ENCODE measurements around the gene CBLB.

CBLB gene

DNA sequence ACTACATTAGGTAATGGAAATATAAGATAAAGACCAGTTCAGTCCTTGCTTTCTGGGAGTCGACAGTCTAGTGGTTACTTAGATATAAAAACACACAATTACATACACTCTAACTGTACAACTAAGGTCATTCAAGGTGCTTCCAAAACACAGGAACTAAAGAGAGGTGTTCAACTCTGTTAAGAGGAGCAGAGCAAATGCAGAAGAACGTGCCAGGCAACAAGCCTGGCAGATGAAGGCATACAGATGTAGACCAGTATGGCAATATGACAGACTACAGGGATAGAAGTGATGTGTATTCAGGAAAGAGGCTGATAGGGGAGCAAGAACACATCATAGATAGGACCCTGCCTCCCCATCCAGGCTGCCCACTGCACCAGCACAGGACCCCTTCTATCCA, 78.3 kb downstream of the CBLB start:
- no peak overlapping the region for H3K4me3 ChIP-seq (ENCODE audit: low read length)
- no peaks in the 10 kb centered on the region for H3K27me3 ChIP-seq (ENCODE audit: control insufficient read depth, insufficient read depth, low read length)
- WGBS (ENCODE audit: insufficient coverage, insufficient read length) = no CpG with 5 or more reads among the region's 2 CpGs
- no peaks in the 10 kb centered on the region; the same call in 1 of the 2 replicates for H3K4me1 ChIP-seq (ENCODE audit: control insufficient read depth, insufficient read depth, low read length)
- H3K27ac ChIP-seq (ENCODE audit: low read length) = no peak overlapping the region
- no peaks in the 10 kb centered on the region for H3K36me3 ChIP-seq (ENCODE audit: control insufficient read depth, insufficient read depth, low read length)
- H3K9me3 ChIP-seq (ENCODE audit: control insufficient read depth, insufficient read depth, low read length) = no peaks in the 10 kb centered on the region
- DNase-seq (ENCODE audit: low read depth, low spot score) = no peak

- H3K4me3 ChIP-seq (ENCODE audit: low read length) = no peak overlapping the region
- no peaks in the 10 kb centered on the region for H3K36me3 ChIP-seq (ENCODE audit: control insufficient read depth, insufficient read depth, low read length)
- H3K27me3 ChIP-seq (ENCODE audit: control insufficient read depth, insufficient read depth, low read length) = no peaks in the 10 kb centered on the region
- DNase-seq (ENCODE audit: low read depth, low spot score) = no peak
- no peaks in the 10 kb centered on the region for H3K9me3 ChIP-seq (ENCODE audit: control insufficient read depth, insufficient read depth, low read length)
- WGBS (ENCODE audit: insufficient coverage, insufficient read length) = no CpG with 5 or more reads among the region's 3 CpGs
- no peaks in the 10 kb centered on the region; the same call in 1 of the 2 replicates for H3K4me1 ChIP-seq (ENCODE audit: control insufficient read depth, insufficient read depth, low read length)
- H3K27ac ChIP-seq (ENCODE audit: low read length) = no peak overlapping the region
These were observed 80.2 kb downstream of the CBLB start for GRCh38 chr3:105788593-105788992.

DNA sequence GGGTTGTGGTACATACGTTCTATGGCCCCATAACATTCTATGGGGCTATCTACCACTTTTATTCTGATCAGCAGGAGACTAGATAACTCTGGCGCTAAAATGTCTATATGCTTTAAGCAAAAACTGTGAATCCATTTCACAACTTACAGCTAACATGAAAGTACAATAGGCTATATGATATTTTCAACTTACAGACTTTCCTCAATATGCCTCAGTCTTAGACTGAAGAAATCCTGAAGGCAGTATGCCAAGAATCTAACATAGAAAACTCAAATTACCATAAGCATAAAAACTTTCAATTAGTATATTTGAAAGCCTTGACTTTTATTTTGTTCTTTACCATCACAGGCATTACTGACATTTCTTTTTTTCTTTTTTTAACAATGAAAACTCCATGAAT, 81.4 kb downstream of the CBLB start:
- Histone ChIP-seq H3K4me3 (ENCODE audit: low read length) (no peak overlapping the region), H3K4me1 (ENCODE audit: control insufficient read depth, insufficient read depth, low read length) (no peaks in the 10 kb centered on the region; the same call in 1 of the 2 replicates), H3K36me3 (ENCODE audit: control insufficient read depth, insufficient read depth, low read length) (no peaks in the 10 kb centered on the region), H3K27me3 (ENCODE audit: control insufficient read depth, insufficient read depth, low read length) (no peaks in the 10 kb centered on the region), H3K27ac (ENCODE audit: low read length) (no peak overlapping the region), H3K9me3 (ENCODE audit: control insufficient read depth, insufficient read depth, low read length) (no peaks in the 10 kb centered on the region)
- DNase-seq (ENCODE audit: low read depth, low spot score) = no peak
- no CpG with 5 or more reads among the region's 2 CpGs for whole genome bisulfite sequencing (ENCODE audit: insufficient coverage, insufficient read length)

GRCh38 chr3:105786990-105787389, 81.8 kb downstream of the CBLB start:
- WGBS (ENCODE audit: insufficient coverage, insufficient read length) = no CpG with 5 or more reads among the region's 1 CpG
- Histone ChIP-seq H3K9me3 (ENCODE audit: control insufficient read depth, insufficient read depth, low read length) (no peaks in the 10 kb centered on the region), H3K4me1 (ENCODE audit: control insufficient read depth, insufficient read depth, low read length) (no peaks in the 10 kb centered on the region; the same call in 1 of the 2 replicates), H3K4me3 (ENCODE audit: low read length) (no peak overlapping the region), H3K27me3 (ENCODE audit: control insufficient read depth, insufficient read depth, low read length) (no peaks in the 10 kb centered on the region), H3K27ac (ENCODE audit: low read length) (no peak overlapping the region), H3K36me3 (ENCODE audit: control insufficient read depth, insufficient read depth, low read length) (no peaks in the 10 kb centered on the region)
- no peak for DNase-seq (ENCODE audit: low read depth, low spot score)

- Histone ChIP-seq H3K27me3 (ENCODE audit: control insufficient read depth, insufficient read depth, low read length) (no peaks in the 10 kb centered on the region), H3K4me3 (ENCODE audit: low read length) (no peak overlapping the region), H3K4me1 (ENCODE audit: control insufficient read depth, insufficient read depth, low read length) (no peaks in the 10 kb centered on the region; the same call in 1 of the 2 replicates), H3K27ac (ENCODE audit: low read length) (no peak overlapping the region), H3K9me3 (ENCODE audit: control insufficient read depth, insufficient read depth, low read length) (no peaks in the 10 kb centered on the region), H3K36me3 (ENCODE audit: control insufficient read depth, insufficient read depth, low read length) (no peaks in the 10 kb centered on the region)
- no peak for DNase-seq (ENCODE audit: low read depth, low spot score)
- no CpG with 5 or more reads among the region's 4 CpGs for WGBS (ENCODE audit: insufficient coverage, insufficient read length)
These were observed 82.6 kb downstream of the CBLB start for GRCh38 chr3:105786241-105786640.

GRCh38 chr3:105785803-105786202, 83.0 kb downstream of the CBLB start:
- Histone ChIP-seq H3K27ac (ENCODE audit: low read length) (no peak overlapping the region), H3K4me3 (ENCODE audit: low read length) (no peak overlapping the region), H3K9me3 (ENCODE audit: control insufficient read depth, insufficient read depth, low read length) (no peaks in the 10 kb centered on the region), H3K27me3 (ENCODE audit: control insufficient read depth, insufficient read depth, low read length) (no peaks in the 10 kb centered on the region), H3K4me1 (ENCODE audit: control insufficient read depth, insufficient read depth, low read length) (no peaks in the 10 kb centered on the region; the same call in 1 of the 2 replicates), H3K36me3 (ENCODE audit: control insufficient read depth, insufficient read depth, low read length) (no peaks in the 10 kb centered on the region)
- no peak for DNase-seq (ENCODE audit: low read depth, low spot score)
- WGBS (ENCODE audit: insufficient coverage, insufficient read length) = no CpG with 5 or more reads among the region's 3 CpGs

- Histone ChIP-seq H3K4me1 (ENCODE audit: control insufficient read depth, insufficient read depth, low read length) (no peaks in the 10 kb centered on the region; the same call in 1 of the 2 replicates), H3K9me3 (ENCODE audit: control insufficient read depth, insufficient read depth, low read length) (no peaks in the 10 kb centered on the region), H3K4me3 (ENCODE audit: low read length) (no peak overlapping the region), H3K27ac (ENCODE audit: low read length) (no peak overlapping the region), H3K27me3 (ENCODE audit: control insufficient read depth, insufficient read depth, low read length) (no peaks in the 10 kb centered on the region), H3K36me3 (ENCODE audit: control insufficient read depth, insufficient read depth, low read length) (no peaks in the 10 kb centered on the region)
- DNase-seq (ENCODE audit: low read depth, low spot score) = no peak
These were observed 85.2 kb downstream of the CBLB start for GRCh38 chr3:105783631-105784030.

GRCh38 chr3:105781871-105782270, 86.9 kb downstream of the CBLB start:
- Histone ChIP-seq H3K27ac (ENCODE audit: low read length) (no peak overlapping the region), H3K4me3 (ENCODE audit: low read length) (no peak overlapping the region), H3K27me3 (ENCODE audit: control insufficient read depth, insufficient read depth, low read length) (no peaks in the 10 kb centered on the region), H3K9me3 (ENCODE audit: control insufficient read depth, insufficient read depth, low read length) (no peaks in the 10 kb centered on the region), H3K36me3 (ENCODE audit: control insufficient read depth, insufficient read depth, low read length) (no peaks in the 10 kb centered on the region), H3K4me1 (ENCODE audit: control insufficient read depth, insufficient read depth, low read length) (no peaks in the 10 kb centered on the region)
- DNase-seq (ENCODE audit: low read depth, low spot score) = no peak

DNA sequence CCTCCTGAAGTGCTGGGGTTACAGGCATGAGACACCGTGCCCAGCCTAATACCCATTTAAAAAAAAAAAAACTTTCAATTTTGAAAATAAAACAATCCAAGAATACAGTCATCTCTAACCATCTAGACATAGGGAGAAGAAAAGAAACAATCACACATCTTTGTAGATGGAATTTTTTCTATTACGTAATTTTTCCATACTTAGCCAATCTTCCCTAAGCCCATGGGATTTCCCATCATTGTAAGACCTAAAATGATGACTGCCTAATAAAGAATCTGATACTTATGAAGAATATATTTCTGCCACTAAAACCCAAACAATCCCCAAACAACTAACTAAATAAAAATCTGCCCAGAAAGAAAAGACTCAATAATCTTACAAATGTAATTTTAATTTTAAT, 88.7 kb downstream of the CBLB start:
- Histone ChIP-seq H3K9me3 (ENCODE audit: control insufficient read depth, insufficient read depth, low read length) (no peaks in the 10 kb centered on the region), H3K4me1 (ENCODE audit: control insufficient read depth, insufficient read depth, low read length) (no peaks in the 10 kb centered on the region), H3K4me3 (ENCODE audit: low read length) (no peak overlapping the region), H3K27ac (ENCODE audit: low read length) (no peak overlapping the region), H3K27me3 (ENCODE audit: control insufficient read depth, insufficient read depth, low read length) (no peaks in the 10 kb centered on the region), H3K36me3 (ENCODE audit: control insufficient read depth, insufficient read depth, low read length) (no peaks in the 10 kb centered on the region)
- WGBS (ENCODE audit: insufficient coverage, insufficient read length) = no CpG with 5 or more reads among the region's 2 CpGs
- no peak for DNase-seq (ENCODE audit: low read depth, low spot score)

GRCh38 chr3:105775368-105775767, 93.4 kb downstream of the CBLB start:
- H3K9me3 ChIP-seq (ENCODE audit: control insufficient read depth, insufficient read depth, low read length) = no peaks in the 10 kb centered on the region
- H3K27me3 ChIP-seq (ENCODE audit: control insufficient read depth, insufficient read depth, low read length) = no peaks in the 10 kb centered on the region
- DNase-seq (ENCODE audit: low read depth, low spot score) = no peak
- H3K4me3 ChIP-seq (ENCODE audit: low read length) = no peak overlapping the region
- no peaks in the 10 kb centered on the region for H3K36me3 ChIP-seq (ENCODE audit: control insufficient read depth, insufficient read depth, low read length)
- no CpG with 5 or more reads among the region's 3 CpGs for WGBS (ENCODE audit: insufficient coverage, insufficient read length)
- no peaks in the 10 kb centered on the region for H3K4me1 ChIP-seq (ENCODE audit: control insufficient read depth, insufficient read depth, low read length)
- no peak overlapping the region for H3K27ac ChIP-seq (ENCODE audit: low read length)

GRCh38 chr3:105774444-105775180, 94.2 kb downstream of the CBLB start:
- Histone ChIP-seq H3K4me1 (ENCODE audit: control insufficient read depth, insufficient read depth, low read length) (no peaks in the 10 kb centered on the region), H3K27me3 (ENCODE audit: control insufficient read depth, insufficient read depth, low read length) (no peaks in the 10 kb centered on the region), H3K36me3 (ENCODE audit: control insufficient read depth, insufficient read depth, low read length) (no peaks in the 10 kb centered on the region), H3K9me3 (ENCODE audit: control insufficient read depth, insufficient read depth, low read length) (no peaks in the 10 kb centered on the region), H3K27ac (ENCODE audit: low read length) (no peak overlapping the region), H3K4me3 (ENCODE audit: low read length) (no peak overlapping the region)
- DNase-seq (ENCODE audit: low read depth, low spot score) = no peak
- WGBS (ENCODE audit: insufficient coverage, insufficient read length) = no CpG with 5 or more reads among the region's 1 CpG
